GM18873 (cell line): ENCODE results near the gene EML6.

ENCODE experiments used
- ATAC-seq: cut with Tn5 transposase; IDR thresholded peaks from one replicate; pipeline ENCODE4 v1.9.1; 2021; ENCODE audit warnings: mild to moderate bottlenecking, moderate library complexity, moderate number of reproducible peaks; ENCODE audit not compliant: unreplicated experiment, low FRiP score

EML6 gene

GRCh38 chr2:55012672-55013484, 289.4 kb downstream of the EML6 start:
- ATAC-seq = no peak

- no peak for ATAC-seq
Observed at GRCh38 chr2:55013936-55014335, 290.5 kb downstream of the EML6 start.

GRCh38 chr2:55014962-55015939, 291.8 kb downstream of the EML6 start:
- ATAC-seq = no peak

DNA sequence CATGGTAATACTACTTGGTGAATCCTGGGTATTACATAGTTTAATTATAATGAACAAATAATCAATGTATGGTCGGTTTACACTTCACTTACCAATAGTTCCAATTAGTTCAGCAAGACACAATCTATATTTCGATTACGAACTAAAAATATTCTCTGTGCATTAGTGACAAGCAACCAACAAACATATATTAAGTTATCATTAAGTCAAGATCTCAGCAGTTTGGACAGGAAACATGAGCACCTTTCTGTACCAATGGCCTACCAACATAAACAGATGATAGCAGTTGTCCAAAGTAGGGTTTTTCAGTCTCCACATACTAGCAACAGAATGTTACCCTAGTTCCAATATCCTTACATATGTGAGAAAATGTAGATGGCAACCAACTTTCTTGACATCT, 294.0 kb downstream of the EML6 start:
- ATAC-seq = no peak

GRCh38 chr2:55017880-55018279, 294.4 kb downstream of the EML6 start:
- no peak for ATAC-seq

- no peak for ATAC-seq
Observed at GRCh38 chr2:55018619-55019018, 295.2 kb downstream of the EML6 start.

DNA sequence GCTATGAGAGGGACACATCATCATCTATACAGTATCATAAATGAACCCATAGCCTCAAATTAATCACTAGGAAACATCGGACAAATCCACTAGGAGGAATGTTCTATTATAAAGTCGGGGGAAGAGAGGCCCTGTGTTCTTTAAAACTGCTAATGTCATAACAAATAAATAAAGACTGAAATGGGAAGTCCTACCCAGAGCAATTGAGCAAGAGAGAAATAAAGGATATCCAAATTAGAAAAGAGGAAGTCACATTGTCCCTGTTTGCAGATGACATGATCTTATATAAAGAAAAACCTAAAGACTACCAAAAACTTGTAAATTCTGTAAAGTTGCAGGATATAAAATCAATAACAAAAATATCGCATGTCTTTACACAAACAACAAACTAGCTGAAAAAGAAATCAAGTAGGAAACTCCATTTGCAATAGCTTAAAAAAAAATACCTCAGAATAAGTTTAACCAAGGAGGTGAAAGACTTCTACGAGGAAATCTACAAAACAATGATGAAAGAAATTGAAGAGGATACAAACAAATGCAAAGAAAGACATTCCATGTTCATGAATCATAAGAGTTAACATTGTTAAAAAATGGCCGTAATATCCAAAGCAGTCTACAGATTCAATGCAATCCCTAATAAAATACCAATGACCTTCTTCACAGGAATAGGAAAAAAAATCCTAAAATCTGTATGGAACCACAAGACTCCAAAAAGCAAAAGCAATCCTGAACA, 296.2 kb downstream of the EML6 start:
- ATAC-seq = no peak
